Hepatocyte (in vitro differentiated cells): Measurements from ENCODE around the gene SNED1. TPM values are rescaled to one million over a fixed set of nuclear protein-coding genes. Genes with fewer than 3 reads are reported as not detected.
A peak's percentile ranks its signal among the peaks of the same experiment; 100 is the strongest.

ENCODE experiments used
- DNase-seq: peaks from one replicate; pipeline ENCODE4 v3.0.0-alpha.2; 2016; ENCODE audit warnings: low spot score
- H2AFZ ChIP-seq: fragments of 200-600 bp; sonication (generic); 2 replicates; pipeline ENCODE4 v1.6.0; 2016; ENCODE audit warnings: antibody characterized with exemption, mild to moderate bottlenecking
- H3K27ac ChIP-seq: fragments of 200-600 bp; sonication (generic); 2 replicates; pipeline ENCODE4 v1.5.1; 2016; ENCODE audit warnings: mild to moderate bottlenecking
- H3K27me3 ChIP-seq: fragments of 200-600 bp; sonication (generic); 2 replicates; pipeline ENCODE4 v1.6.1; 2016
- H3K36me3 ChIP-seq: fragments of 200-600 bp; sonication (generic); replicated peaks from 2 replicates; pipeline ENCODE4 v1.5.1; 2016; ENCODE audit warnings: low read depth; ENCODE audit not compliant: insufficient read depth
- H3K4me1 ChIP-seq: fragments of 200-600 bp; sonication (generic); 2 replicates; pipeline ENCODE4 v1.5.1; 2016; ENCODE audit warnings: mild to moderate bottlenecking, moderate library complexity; ENCODE audit not compliant: insufficient read depth
- H3K4me2 ChIP-seq: fragments of 200-600 bp; sonication (generic); 2 replicates; pipeline ENCODE4 v1.6.0; 2016
- H3K4me3 ChIP-seq: fragments of 200-600 bp; sonication (generic); 2 replicates; pipeline ENCODE4 v1.5.1; 2016; ENCODE audit warnings: mild to moderate bottlenecking
- H3K79me2 ChIP-seq: fragments of 200-600 bp; sonication (generic); 2 replicates; pipeline ENCODE4 v1.6.0; 2017; ENCODE audit warnings: mild to moderate bottlenecking
- H3K9me2 ChIP-seq: fragments of 200-600 bp; sonication (generic); replicated peaks from 2 replicates; pipeline ENCODE4 v1.6.0; 2017; ENCODE audit warnings: mild to moderate bottlenecking; ENCODE audit not compliant: insufficient read depth
- H3K9me3 ChIP-seq: fragments of 200-600 bp; sonication (generic); 2 replicates; pipeline ENCODE4 v1.5.1; 2016; ENCODE audit warnings: low read depth, mild to moderate bottlenecking
- H4K20me1 ChIP-seq: fragments of 200-600 bp; sonication (generic); 2 replicates; pipeline ENCODE4 v1.6.0; 2016; ENCODE audit warnings: mild to moderate bottlenecking; ENCODE audit not compliant: insufficient read depth, poor library complexity, severe bottlenecking
- CTCF ChIP-seq: fragments of 200-600 bp; sonication (generic); IDR thresholded peaks from 2 replicates; pipeline ENCODE4 v1.5.1; 2016; ENCODE audit warnings: antibody characterized with exemption, mild to moderate bottlenecking; ENCODE audit not compliant: poor library complexity
- EZH2 ChIP-seq: fragments of 200-600 bp; sonication (generic); IDR thresholded peaks from 2 replicates; pipeline ENCODE4 v1.6.1; 2016; ENCODE audit warnings: antibody characterized with exemption, mild to moderate bottlenecking, borderline replicate concordance
- EZH2phosphoT487 ChIP-seq: fragments of 200-600 bp; sonication (generic); IDR thresholded peaks from one replicate; pipeline ENCODE4 v1.6.1; 2018; ENCODE audit warnings: antibody characterized with exemption, mild to moderate bottlenecking, low read depth, moderate library complexity; ENCODE audit not compliant: unreplicated experiment, severe bottlenecking
- WGBS: methylation state at CpG from one replicate; pipeline ENCODE4 v1.1.6; 2016; ENCODE audit warnings: low lambda C conversion rate; ENCODE audit errors: missing lambda C conversion rate; 5-methylcytosine and 5-hydroxymethylcytosine counted together
- polyA plus RNA-seq: library from polyadenylated mRNA; unstranded; fragments of >200 nt; fragmentation: Nextera tagmentation; extraction: Ambion mirVana; gene quantifications from 2 replicates; pipeline ENCODE4 v1.2.1, GENCODE V29; 2016
- total RNA-seq: library from RNA; depleted of rRNA; stranded (reverse); fragments of >200 nt; gene quantifications from 2 replicates; pipeline ENCODE4 v1.2.3, GENCODE V29; 2014

The SNED1 gene
- total and polyA plus RNA-seq, 2 experiments from 2014 or later, result 4.6 to 6.5 TPM

GRCh38 chr2:241049739-241050623 is 51.6 kb downstream of the SNED1 start:
- Histone ChIP-seq H2AFZ (no peak overlapping the region), H3K27me3 (peaks cover under 1% of the 10 kb centered on the region), H3K9me3 (no peaks in the 10 kb centered on the region), H3K27ac (no peak overlapping the region), H3K4me2 (no peak overlapping the region), H3K4me3 (no peak overlapping the region), H4K20me1 (no peaks in the 10 kb centered on the region), H3K4me1 (no peaks in the 10 kb centered on the region), H3K36me3 (no peaks in the 10 kb centered on the region), H3K79me2 (no peaks in the 10 kb centered on the region), H3K9me2 (no peaks in the 10 kb centered on the region)
- no peak for TF ChIP-seq EZH2phosphoT487
- TF ChIP-seq EZH2, result no peak
- TF ChIP-seq CTCF, result no peak
- WGBS, result 32% methylated on average over 35 of the region's 38 CpGs
- peak; percentile 67 for DNase-seq

DNA sequence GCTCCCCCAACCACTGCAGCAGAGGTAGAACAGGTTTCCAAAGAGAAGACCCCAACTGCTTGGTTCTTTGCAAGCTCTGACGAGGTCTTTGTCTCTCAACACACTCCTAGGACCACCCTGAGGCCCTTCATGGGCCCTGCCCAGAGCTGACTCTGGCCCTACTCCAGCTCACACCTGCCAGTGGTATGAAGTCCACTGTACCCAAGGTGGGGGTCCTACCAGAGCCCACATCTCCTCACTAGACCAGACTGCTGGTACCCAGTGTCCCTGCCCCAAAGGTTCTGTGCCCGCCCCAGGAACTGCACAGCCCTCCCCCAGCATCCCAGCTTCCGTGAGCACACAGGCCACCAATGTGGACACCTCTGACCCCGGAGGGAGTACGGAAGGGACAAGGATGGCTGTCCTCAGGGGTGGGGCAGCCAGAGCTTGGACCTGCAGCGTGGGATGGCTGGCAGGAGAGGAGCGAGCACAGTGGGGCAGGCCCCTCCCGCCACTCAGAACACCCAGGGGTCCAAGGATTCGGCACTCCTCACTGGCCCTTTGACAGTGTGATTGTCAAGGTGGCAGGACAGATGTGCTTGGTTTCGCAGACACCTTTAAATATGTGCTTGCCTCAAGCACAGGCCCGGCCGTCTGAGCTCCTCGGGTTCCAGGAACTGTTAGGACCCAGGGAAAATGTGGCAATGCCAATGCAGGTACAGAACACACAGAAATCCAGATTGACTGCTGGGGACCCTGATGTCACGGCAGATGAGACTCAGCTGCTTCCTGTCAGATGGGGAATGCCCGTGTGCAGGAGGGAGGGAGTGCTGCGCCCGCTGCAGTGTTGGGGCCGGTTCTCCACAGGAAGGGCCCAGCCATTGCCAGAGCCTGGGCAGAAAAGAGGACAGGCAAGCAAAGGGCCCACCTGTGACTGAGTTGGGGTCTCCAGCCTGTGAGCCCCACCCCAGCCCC is 52.5 kb downstream of the SNED1 start:
- no peak overlapping the region for H3K27ac ChIP-seq
- H3K36me3 ChIP-seq, result no peaks in the 10 kb centered on the region
- 89% methylated on average over 18 of the region's 18 CpGs for WGBS
- no peaks in the 10 kb centered on the region for H3K79me2 ChIP-seq
- no peaks in the 10 kb centered on the region for H3K4me1 ChIP-seq
- H2AFZ ChIP-seq, result no peak overlapping the region
- H3K9me2 ChIP-seq, result no peaks in the 10 kb centered on the region
- no peak for DNase-seq
- no peaks in the 10 kb centered on the region for H4K20me1 ChIP-seq
- no peak overlapping the region for H3K4me3 ChIP-seq
- H3K27me3 ChIP-seq, result no peaks in the 10 kb centered on the region
- H3K9me3 ChIP-seq, result no peaks in the 10 kb centered on the region
- no peak overlapping the region for H3K4me2 ChIP-seq
- TF ChIP-seq EZH2phosphoT487 (no peak), CTCF (no peak), EZH2 (no peak)

DNA sequence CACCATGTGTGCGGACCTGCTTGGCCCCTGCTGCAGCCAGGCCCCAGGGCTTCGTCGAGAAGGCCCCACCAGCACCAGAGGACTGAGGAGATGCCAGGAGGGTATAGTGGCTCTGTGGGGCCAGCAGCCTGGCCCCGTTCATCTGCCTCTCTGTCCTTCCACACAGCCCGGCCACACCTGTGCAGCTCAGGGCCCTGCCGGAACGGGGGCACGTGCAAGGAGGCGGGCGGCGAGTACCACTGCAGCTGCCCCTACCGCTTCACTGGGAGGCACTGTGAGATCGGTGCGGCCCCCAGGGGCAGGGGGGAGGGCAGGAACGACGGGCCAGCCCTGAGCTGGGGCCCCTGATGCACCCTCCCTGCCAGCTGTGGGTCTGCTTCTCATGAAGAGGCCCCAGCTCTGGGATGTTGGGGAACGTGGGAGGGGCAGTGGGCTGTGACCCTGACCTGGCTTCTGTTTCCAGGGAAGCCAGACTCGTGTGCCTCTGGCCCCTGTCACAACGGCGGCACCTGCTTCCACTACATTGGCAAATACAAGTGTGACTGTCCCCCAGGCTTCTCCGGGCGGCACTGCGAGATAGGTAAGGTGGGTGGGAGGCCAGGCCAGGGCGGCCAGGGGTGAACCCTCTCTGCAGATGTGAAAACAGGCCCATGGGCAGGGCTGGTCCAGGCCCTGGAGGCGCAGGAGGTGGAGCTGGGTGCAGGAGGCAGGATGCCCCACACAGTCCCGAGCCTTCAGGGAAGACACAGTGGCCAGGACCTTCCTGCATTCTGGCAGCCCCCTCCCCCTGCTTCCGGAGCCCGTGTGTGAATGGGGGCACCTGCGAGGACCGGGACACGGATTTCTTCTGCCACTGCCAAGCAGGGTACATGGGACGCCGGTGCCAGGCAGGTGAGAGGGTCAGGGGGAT is 53.4 kb downstream of the SNED1 start:
- WGBS, result 92% methylated on average over 33 of the region's 33 CpGs
- Histone ChIP-seq H3K27ac (no peak overlapping the region), H3K4me1 (no peaks in the 10 kb centered on the region), H3K4me3 (no peak overlapping the region), H3K9me3 (no peaks in the 10 kb centered on the region), H3K36me3 (no peaks in the 10 kb centered on the region), H3K27me3 (no peaks in the 10 kb centered on the region), H3K9me2 (no peaks in the 10 kb centered on the region), H4K20me1 (no peaks in the 10 kb centered on the region), H2AFZ (no peak overlapping the region), H3K4me2 (no peak overlapping the region), H3K79me2 (no peaks in the 10 kb centered on the region)
- no peak for DNase-seq
- TF ChIP-seq EZH2phosphoT487, result no peak
- TF ChIP-seq EZH2, result no peak
- no peak for TF ChIP-seq CTCF
